VCaP (cell line): ENCODE measurements around the gene MGAT1.

Experiments used
- H3K27ac ChIP-seq: fragments of 450-650 bp; 2 replicates; pipeline ENCODE4 v1.5.1; 2017
- CTCF ChIP-seq: fragments of 450-650 bp; conservative IDR thresholded peaks from 2 replicates; pipeline ENCODE4 v1.5.1; 2017; ENCODE audit warnings: mild to moderate bottlenecking, moderate library complexity

Gene MGAT1

DNA sequence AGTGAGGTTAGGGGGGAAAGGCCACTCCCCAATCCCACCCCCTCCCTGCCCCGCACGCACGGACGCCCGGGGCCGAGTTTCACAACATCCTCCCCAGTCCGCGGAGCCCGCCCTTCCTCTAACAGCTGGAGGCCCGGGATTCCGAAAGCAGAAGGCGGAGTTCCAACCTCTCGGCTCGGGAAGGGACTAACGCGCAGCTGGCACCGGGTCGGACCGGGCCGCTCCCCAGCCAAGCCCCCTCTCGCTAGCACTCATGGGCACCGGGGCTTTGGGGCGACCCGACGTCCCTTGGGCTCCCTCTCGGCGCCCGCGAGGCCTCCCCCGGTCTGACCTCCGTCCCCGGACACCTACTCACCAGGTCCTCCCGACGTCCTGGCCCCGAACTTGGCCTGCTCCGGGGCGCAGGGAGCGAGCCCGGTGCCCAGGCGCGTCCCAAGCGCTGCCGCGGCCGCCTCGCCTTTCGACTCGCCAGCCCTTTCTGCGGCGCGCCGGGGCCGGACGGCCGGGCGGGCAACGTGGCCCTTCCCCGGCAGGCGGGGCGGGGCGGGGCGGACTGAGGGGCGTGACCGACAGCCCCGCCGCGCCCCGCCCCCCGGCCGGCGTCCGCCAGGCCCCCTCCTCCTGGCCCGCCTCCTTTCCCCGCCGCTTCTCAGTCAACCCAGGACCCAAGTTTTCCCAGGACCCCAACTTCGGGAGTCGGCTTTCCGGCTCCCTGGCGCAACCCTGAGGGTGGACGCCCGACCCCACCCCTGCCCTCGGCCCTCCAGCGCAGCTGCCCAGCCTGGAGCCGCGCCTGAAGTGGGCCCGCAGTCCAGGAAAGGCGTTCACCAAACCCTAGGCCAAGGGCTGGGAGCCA lies at the start of gene MGAT1:
TSS of gene MGAT1 (minus strand) at position 482 of the 856 bp plus-strand sequence. CDS start 9,835 bp downstream, outside the sequence.
- peak within 1 kb of the TSS; percentile 86 for H3K27ac ChIP-seq

DNA sequence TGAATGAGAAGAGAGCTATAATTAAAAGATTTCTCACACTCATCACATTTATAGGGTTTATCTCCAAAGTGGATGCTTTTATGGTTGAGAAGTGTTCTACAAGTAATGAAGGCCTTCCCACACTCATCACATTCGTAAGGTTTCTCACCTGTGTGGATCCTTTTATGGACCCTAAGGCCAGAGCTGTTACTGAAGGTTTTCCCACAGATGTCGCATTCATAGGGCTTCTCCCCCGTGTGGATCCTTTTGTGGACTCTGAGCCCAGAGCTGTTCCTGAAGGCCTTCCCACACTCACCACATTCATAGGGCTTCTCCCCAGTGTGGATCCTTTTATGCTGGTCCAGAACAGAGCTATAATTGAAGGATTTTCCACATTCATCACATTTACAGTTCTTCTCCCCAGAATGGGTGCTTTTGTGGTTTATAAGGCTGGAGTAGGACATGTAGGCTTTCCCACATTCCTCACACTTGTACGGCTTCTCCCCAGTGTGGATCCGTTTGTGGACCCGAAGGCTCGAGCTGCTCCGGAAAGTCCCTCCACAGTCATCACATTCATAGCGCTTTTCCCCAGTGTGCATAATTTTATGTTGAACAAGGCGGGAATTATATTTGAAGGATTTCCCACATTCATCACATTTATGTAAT lies 48.0 kb upstream of the MGAT1 start:
- no peak for TF ChIP-seq CTCF
- no peak overlapping the region for H3K27ac ChIP-seq

More for the DNA sequence above, at the start of gene MGAT1:
- TF ChIP-seq CTCF, result no peak

DNA sequence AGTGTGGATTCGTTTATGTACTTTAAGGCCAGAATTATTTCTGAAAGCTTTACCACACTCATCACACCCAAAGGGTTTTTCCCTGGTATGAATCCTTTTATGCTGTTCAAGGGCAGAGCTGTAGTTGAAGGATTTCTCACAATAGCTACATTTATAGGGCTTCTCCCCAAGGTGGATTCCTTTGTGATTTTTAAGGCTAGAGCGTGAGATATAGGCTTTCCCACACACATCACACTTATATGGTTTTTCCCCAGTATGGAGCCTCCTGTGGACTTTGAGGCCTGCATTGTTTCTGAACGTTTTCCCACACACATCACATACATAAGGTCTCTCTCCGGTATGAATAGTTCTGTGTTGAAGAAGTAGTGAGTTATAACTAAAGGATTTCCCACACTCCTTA lies 47.2 kb upstream of the MGAT1 start:
- TF ChIP-seq CTCF, result no peak
- no peak overlapping the region for H3K27ac ChIP-seq

- no peak overlapping the region for H3K27ac ChIP-seq
- TF ChIP-seq CTCF, result peak; percentile 35
Observed at GRCh38 chr5:180848878-180849277, 46.3 kb upstream of the MGAT1 start.

- no peak overlapping the region for H3K27ac ChIP-seq
- no peak for TF ChIP-seq CTCF
Observed at GRCh38 chr5:180848265-180848664, 45.7 kb upstream of the MGAT1 start.

DNA sequence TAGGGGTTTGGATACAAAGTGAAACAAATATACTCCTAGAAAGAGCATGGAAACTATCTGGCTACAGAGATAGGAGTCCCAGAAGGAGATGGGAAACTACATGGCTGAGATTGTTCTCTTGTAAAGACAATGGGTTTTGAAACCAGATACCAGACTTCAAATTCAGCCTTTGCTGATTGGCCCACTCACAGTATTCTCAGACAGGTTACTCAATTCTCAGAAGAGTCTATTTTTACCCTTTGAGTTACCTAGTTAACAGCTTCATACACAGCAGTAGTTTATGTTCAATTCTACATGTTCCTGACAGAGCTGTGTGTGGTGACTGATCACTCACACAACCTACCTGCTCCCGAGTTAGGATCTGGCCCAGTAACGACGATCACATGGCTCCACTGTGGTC lies 44.4 kb upstream of the MGAT1 start:
- no peak for TF ChIP-seq CTCF
- no peak overlapping the region for H3K27ac ChIP-seq

DNA sequence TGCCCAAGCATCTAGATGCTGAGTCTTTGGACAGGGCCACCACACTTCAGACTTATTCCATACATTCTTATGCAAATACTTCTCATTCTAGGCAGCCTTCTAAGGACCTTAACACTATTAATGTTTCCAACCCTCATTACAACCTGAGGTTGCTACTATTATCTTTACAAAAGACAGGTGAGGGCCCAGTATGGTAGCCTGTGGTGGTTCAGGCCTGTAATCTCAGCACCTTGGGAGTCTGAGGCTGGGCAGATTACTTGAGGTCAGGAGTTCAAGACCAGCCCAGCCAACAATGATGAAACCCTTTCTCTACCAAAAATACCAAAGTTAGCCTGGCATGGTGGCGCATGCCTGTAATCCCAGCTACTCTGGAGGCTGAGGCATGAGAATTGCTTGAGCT lies 42.3 kb upstream of the MGAT1 start:
- TF ChIP-seq CTCF, result no peak
- H3K27ac ChIP-seq, result no peak overlapping the region
